GM23338 (cell line): Measurements from ENCODE around the gene KDM4C. TPM values are rescaled to one million over a fixed set of nuclear protein-coding genes. Genes with fewer than 3 reads are reported as not detected.

Source experiments
- ATAC-seq: fragments of 200-7000 bp; cut with Tn5 transposase; 3 replicates; pipeline ENCODE4 v1.9.1; 2020
- DNase-seq: peaks from one replicate; pipeline ENCODE4 v3.0.0-alpha.2; 2015; ENCODE audit warnings: low spot score
- H2AFZ ChIP-seq: fragments of 200-600 bp; sonication (generic); 2 replicates; pipeline ENCODE4 v1.8.0; 2016; ENCODE audit warnings: antibody characterized with exemption, mild to moderate bottlenecking, moderate library complexity
- H3F3A ChIP-seq: fragments of 200-600 bp; sonication (generic); replicated peaks from 2 replicates; pipeline ENCODE4 v1.8.0; 2017; ENCODE audit warnings: antibody characterized with exemption, mixed run types, low read depth
- H3K27ac ChIP-seq: fragments of 200-600 bp; sonication (generic); 2 replicates; pipeline ENCODE4 v1.6.1; 2016; ENCODE audit warnings: low read depth
- H3K27me3 ChIP-seq: fragments of 200-600 bp; sonication (generic); 2 replicates; pipeline ENCODE4 v1.8.0; 2016; ENCODE audit warnings: mild to moderate bottlenecking, mixed run types, moderate library complexity; ENCODE audit not compliant: insufficient read depth
- H3K36me3 ChIP-seq: fragments of 200-600 bp; sonication (generic); 2 replicates; pipeline ENCODE4 v1.8.0; 2016; ENCODE audit warnings: mild to moderate bottlenecking; ENCODE audit not compliant: insufficient read depth
- H3K4me1 ChIP-seq: fragments of 200-600 bp; sonication (generic); 2 replicates; pipeline ENCODE4 v1.8.0; 2016; ENCODE audit warnings: mild to moderate bottlenecking, moderate library complexity; ENCODE audit not compliant: insufficient read depth
- H3K4me2 ChIP-seq: fragments of 200-600 bp; sonication (generic); 2 replicates; pipeline ENCODE4 v1.7.1; 2017; ENCODE audit warnings: mixed run types
- H3K4me3 ChIP-seq: fragments of 200-600 bp; sonication (generic); 2 replicates; pipeline ENCODE4 v1.6.1; 2016; ENCODE audit warnings: mixed run types
- H3K79me2 ChIP-seq: fragments of 200-600 bp; sonication (generic); replicated peaks from 2 replicates; pipeline ENCODE4 v1.8.0; 2017; ENCODE audit warnings: mild to moderate bottlenecking; ENCODE audit not compliant: insufficient read depth
- H3K9me2 ChIP-seq: fragments of 200-600 bp; sonication (generic); 2 replicates; pipeline ENCODE4 v1.8.0; 2017; ENCODE audit not compliant: insufficient read depth
- H4K20me1 ChIP-seq: fragments of 200-600 bp; sonication (generic); replicated peaks from 2 replicates; pipeline ENCODE4 v1.8.0; 2017; ENCODE audit warnings: mild to moderate bottlenecking; ENCODE audit not compliant: insufficient read depth
- H3K27ac Mint-ChIP-seq: 2 replicates; pipeline ENCODE4 v1.8.0; 2020; ENCODE audit warnings: inconsistent platforms, mild to moderate bottlenecking, moderate library complexity, mixed read lengths
- H3K27me3 Mint-ChIP-seq: 3 replicates; pipeline ENCODE4 v1.8.0; 2022; ENCODE audit warnings: low read depth, mild to moderate bottlenecking, moderate library complexity, mixed read lengths, inconsistent platforms; ENCODE audit not compliant: insufficient read depth, poor library complexity
- H3K36me3 Mint-ChIP-seq: 3 replicates; pipeline ENCODE4 v1.8.0; 2021; ENCODE audit warnings: low read depth, mild to moderate bottlenecking, inconsistent platforms, moderate library complexity, mixed read lengths
- H3K4me1 Mint-ChIP-seq: 3 replicates; pipeline ENCODE4 v1.8.0; 2020; ENCODE audit warnings: mild to moderate bottlenecking, inconsistent platforms, mixed read lengths
- H3K4me3 Mint-ChIP-seq: 3 replicates; pipeline ENCODE4 v1.8.0; 2021; ENCODE audit warnings: moderate library complexity, mild to moderate bottlenecking, inconsistent platforms, mixed read lengths
- H3K9me3 Mint-ChIP-seq: 3 replicates; pipeline ENCODE4 v1.8.0; 2020; ENCODE audit warnings: moderate library complexity, mild to moderate bottlenecking, inconsistent platforms, mixed read lengths
- CREB1 ChIP-seq: fragments of 250-450 bp; sonication (Bioruptor Pico); IDR thresholded peaks from 2 replicates; pipeline ENCODE4 v1.5.0; 2020; ENCODE audit warnings: low read depth, mild to moderate bottlenecking, moderate library complexity
- EZH2 ChIP-seq: fragments of 200-600 bp; sonication (generic); IDR thresholded peaks from one replicate; pipeline ENCODE4 v1.8.0; 2017; ENCODE audit warnings: antibody characterized with exemption, mild to moderate bottlenecking, low read depth; ENCODE audit not compliant: unreplicated experiment
- EZH2phosphoT487 ChIP-seq: fragments of 200-600 bp; sonication (generic); IDR thresholded peaks from one replicate; pipeline ENCODE4 v1.8.1; 2018; ENCODE audit warnings: antibody characterized with exemption; ENCODE audit not compliant: unreplicated experiment
- POLR2AphosphoS5 ChIP-seq: IDR thresholded peaks from 2 replicates; pipeline ENCODE4 v1.6.1; 2016; ENCODE audit warnings: antibody characterized with exemption, low read depth
- STAT1 ChIP-seq: IDR thresholded peaks from one replicate; pipeline ENCODE4 v1.6.1; 2016; ENCODE audit warnings: antibody characterized with exemption; ENCODE audit not compliant: unreplicated experiment
- ZNF114 ChIP-seq: fragments of 250-450 bp; sonication (Bioruptor Pico); IDR thresholded peaks from 2 replicates; pipeline ENCODE4 v1.5.0; 2020; ENCODE audit warnings: mild to moderate bottlenecking, moderate library complexity
- ZNF331 ChIP-seq: fragments of 250-450 bp; sonication (Bioruptor Pico); IDR thresholded peaks from 2 replicates; pipeline ENCODE4 v1.5.0; 2020; ENCODE audit warnings: low read depth, mild to moderate bottlenecking, moderate library complexity
- polyA plus RNA-seq: library from polyadenylated mRNA; unstranded; fragments of >200 nt; fragmentation: Nextera tagmentation; extraction: Ambion mirVana; gene quantifications from 2 replicates; pipeline ENCODE4 v1.2.1, GENCODE V29; 2016
- total RNA-seq: library from RNA; depleted of rRNA; stranded (reverse); fragments of >200 nt; shearing (Covaris generic); gene quantifications from 2 replicates; pipeline ENCODE4 v1.2.3, GENCODE V29; 2014
- TF ChIP-seq, protein P1 (sequence below): IDR thresholded peaks from 2 replicates; pipeline ENCODE4 v1.6.1; 2016; ENCODE audit warnings: antibody characterized with exemption
- TF ChIP-seq, protein P2 (sequence below): IDR thresholded peaks from one replicate; pipeline ENCODE4 v1.6.1; 2018; ENCODE audit warnings: antibody characterized with exemption; ENCODE audit not compliant: unreplicated experiment
- TF ChIP-seq, protein P3 (sequence below), 2 experiments: fragments of 200-600 bp in 1 of 2; sonication (generic) in 1 of 2; conservative IDR thresholded peaks; 2 replicates each; pipeline versions ENCODE4 v1.5.1 to v1.6.1; 2016 to 2017; ENCODE audit warnings: antibody characterized with exemption in 2 of 2, low read depth in 2 of 2, mild to moderate bottlenecking in 2 of 2, moderate library complexity in 1 of 2

Gene KDM4C
- total and polyA plus RNA-seq, 2 experiments from 2014 or later, result 12.0 to 43.8 TPM

DNA sequence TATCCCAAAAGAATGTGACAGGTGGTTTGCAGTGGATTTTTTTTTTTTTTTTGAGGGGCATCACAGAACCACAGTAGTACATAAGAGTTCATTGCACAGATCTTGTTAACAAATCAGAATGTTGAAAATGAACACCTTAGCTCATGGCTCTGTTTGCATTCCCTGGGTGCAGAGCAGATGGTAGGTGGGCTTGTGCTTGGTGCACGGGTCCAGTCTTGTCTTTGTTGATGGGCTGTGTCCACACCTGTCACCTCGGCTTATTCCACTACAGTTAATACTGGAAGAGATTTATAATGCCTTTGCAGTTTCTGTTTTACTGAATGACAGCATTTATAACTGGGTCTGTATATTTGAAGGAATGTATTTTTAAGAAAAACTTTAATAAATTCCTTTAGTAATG lies 146.6 kb downstream of the KDM4C start (continued):
- TF ChIP-seq ZNF331 (CRISPR knock-in tag) (no peak), EZH2 (no peak), EZH2phosphoT487 (no peak), CREB1 (no peak), STAT1 (no peak)
- TF ChIP-seq, protein P1, sequence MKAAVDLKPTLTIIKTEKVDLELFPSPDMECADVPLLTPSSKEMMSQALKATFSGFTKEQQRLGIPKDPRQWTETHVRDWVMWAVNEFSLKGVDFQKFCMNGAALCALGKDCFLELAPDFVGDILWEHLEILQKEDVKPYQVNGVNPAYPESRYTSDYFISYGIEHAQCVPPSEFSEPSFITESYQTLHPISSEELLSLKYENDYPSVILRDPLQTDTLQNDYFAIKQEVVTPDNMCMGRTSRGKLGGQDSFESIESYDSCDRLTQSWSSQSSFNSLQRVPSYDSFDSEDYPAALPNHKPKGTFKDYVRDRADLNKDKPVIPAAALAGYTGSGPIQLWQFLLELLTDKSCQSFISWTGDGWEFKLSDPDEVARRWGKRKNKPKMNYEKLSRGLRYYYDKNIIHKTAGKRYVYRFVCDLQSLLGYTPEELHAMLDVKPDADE, result no peak

DNA sequence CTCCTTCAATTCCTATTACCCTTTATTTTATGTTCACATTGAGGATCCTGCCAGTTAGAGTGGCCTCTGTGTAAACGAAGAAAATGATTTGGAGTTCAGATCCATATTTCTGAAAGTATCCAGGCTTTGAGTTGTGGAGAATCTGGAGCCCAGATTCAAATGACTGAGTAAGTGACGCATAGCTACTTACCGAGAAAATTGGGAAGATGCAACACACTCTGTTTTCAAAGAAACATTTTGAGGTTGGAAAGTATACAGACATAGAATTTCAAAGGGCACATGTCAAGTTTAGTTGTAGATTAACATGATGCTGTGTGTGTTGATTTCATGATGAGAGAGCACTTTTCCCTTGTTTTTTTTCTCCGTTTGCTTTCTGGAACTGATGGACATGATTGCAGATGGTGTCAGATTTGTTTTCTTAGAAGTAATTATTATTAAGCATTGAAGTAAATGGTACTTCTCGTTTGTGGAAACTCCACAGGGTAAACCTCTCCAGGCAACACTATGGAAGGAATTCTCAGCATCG lies 148.1 kb downstream of the KDM4C start:
- no peaks in the 10 kb centered on the region for H3K9me2 ChIP-seq
- H3K79me2 ChIP-seq, result no peaks in the 10 kb centered on the region; the same call in 1 of the 2 replicates
- Mint-ChIP-seq H3K27ac (no peak overlapping the region), H3K27me3 (no peaks in the 10 kb centered on the region), H3K4me1 (peaks cover 45% of the 10 kb centered on the region), H3K9me3 (no peaks in the 10 kb centered on the region), H3K4me3 (no peak overlapping the region), H3K36me3 (no peaks in the 10 kb centered on the region)
- H3K27ac ChIP-seq, result no peak overlapping the region
- no peaks in the 10 kb centered on the region for H3F3A ChIP-seq
- no peak for ATAC-seq
- H4K20me1 ChIP-seq, result no peaks in the 10 kb centered on the region
- no peak overlapping the region for H2AFZ ChIP-seq
- TF ChIP-seq ZNF114 (CRISPR knock-in tag) (no peak), POLR2AphosphoS5 (no peak), EZH2phosphoT487 (no peak), CREB1 (no peak)
- TF ChIP-seq, protein P2, sequence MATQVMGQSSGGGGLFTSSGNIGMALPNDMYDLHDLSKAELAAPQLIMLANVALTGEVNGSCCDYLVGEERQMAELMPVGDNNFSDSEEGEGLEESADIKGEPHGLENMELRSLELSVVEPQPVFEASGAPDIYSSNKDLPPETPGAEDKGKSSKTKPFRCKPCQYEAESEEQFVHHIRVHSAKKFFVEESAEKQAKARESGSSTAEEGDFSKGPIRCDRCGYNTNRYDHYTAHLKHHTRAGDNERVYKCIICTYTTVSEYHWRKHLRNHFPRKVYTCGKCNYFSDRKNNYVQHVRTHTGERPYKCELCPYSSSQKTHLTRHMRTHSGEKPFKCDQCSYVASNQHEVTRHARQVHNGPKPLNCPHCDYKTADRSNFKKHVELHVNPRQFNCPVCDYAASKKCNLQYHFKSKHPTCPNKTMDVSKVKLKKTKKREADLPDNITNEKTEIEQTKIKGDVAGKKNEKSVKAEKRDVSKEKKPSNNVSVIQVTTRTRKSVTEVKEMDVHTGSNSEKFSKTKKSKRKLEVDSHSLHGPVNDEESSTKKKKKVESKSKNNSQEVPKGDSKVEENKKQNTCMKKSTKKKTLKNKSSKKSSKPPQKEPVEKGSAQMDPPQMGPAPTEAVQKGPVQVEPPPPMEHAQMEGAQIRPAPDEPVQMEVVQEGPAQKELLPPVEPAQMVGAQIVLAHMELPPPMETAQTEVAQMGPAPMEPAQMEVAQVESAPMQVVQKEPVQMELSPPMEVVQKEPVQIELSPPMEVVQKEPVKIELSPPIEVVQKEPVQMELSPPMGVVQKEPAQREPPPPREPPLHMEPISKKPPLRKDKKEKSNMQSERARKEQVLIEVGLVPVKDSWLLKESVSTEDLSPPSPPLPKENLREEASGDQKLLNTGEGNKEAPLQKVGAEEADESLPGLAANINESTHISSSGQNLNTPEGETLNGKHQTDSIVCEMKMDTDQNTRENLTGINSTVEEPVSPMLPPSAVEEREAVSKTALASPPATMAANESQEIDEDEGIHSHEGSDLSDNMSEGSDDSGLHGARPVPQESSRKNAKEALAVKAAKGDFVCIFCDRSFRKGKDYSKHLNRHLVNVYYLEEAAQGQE, result no peak
- no peaks in the 10 kb centered on the region for H3K36me3 ChIP-seq
- H3K4me2 ChIP-seq, result no peak overlapping the region
- H3K27me3 ChIP-seq, result no peaks in the 10 kb centered on the region
- DNase-seq, result no peak
- H3K4me3 ChIP-seq, result no peak overlapping the region
- peaks cover 26% of the 10 kb centered on the region for H3K4me1 ChIP-seq

DNA sequence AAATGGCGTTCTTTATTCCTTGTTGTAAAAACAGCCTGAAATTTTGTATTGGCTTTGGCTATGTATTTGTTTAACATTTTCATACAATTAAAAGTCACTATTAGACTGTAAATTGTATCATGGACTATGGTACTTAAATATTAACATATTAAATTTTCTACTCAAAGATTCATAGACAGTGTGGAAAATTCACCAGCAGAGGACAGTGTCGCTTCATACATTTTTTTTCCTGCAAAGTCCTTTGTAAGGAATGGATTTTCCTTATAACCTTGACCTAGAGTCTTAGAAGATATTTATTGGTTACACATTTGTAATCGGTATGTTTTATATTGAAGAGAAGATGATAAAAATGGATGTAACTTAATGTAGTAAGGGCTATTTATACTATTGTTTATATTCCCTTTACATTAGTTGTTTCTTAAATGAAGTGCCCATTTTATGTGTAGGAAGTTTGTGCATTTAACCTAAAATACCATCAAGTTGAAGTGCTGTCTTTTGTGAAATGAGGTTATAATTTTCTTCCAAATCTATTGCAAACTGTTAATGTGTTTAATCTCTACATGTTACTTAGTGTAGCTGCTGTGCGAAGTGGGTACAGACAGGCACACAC lies 150.1 kb downstream of the KDM4C start:
- Histone ChIP-seq H3K36me3 (no peaks in the 10 kb centered on the region), H3K79me2 (no peaks in the 10 kb centered on the region), H3K9me2 (no peaks in the 10 kb centered on the region), H3K27ac (no peak overlapping the region), H4K20me1 (no peaks in the 10 kb centered on the region), H3K4me2 (no peak overlapping the region), H3K27me3 (no peaks in the 10 kb centered on the region), H2AFZ (no peak overlapping the region), H3F3A (no peaks in the 10 kb centered on the region), H3K4me1 (peaks cover 23% of the 10 kb centered on the region), H3K4me3 (no peak overlapping the region)
- TF ChIP-seq, protein P2, result no peak
- TF ChIP-seq, protein P3, sequence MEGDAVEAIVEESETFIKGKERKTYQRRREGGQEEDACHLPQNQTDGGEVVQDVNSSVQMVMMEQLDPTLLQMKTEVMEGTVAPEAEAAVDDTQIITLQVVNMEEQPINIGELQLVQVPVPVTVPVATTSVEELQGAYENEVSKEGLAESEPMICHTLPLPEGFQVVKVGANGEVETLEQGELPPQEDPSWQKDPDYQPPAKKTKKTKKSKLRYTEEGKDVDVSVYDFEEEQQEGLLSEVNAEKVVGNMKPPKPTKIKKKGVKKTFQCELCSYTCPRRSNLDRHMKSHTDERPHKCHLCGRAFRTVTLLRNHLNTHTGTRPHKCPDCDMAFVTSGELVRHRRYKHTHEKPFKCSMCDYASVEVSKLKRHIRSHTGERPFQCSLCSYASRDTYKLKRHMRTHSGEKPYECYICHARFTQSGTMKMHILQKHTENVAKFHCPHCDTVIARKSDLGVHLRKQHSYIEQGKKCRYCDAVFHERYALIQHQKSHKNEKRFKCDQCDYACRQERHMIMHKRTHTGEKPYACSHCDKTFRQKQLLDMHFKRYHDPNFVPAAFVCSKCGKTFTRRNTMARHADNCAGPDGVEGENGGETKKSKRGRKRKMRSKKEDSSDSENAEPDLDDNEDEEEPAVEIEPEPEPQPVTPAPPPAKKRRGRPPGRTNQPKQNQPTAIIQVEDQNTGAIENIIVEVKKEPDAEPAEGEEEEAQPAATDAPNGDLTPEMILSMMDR (conservative IDR thresholded peaks at IDR 0.05; ENCODE audit: low read depth in 2 of 2), result peak; percentile 58 to 74
- no peak overlapping the region for H3K4me3 Mint-ChIP-seq
- no peaks in the 10 kb centered on the region for H3K36me3 Mint-ChIP-seq
- H3K27ac Mint-ChIP-seq, result no peak overlapping the region; the same call in 1 of the 2 replicates
- H3K4me1 Mint-ChIP-seq, result peaks cover 38% of the 10 kb centered on the region
- peak; percentile 46 for DNase-seq
- no peak for ATAC-seq
- H3K9me3 Mint-ChIP-seq, result no peaks in the 10 kb centered on the region
- H3K27me3 Mint-ChIP-seq, result no peaks in the 10 kb centered on the region
